H1 (cell line): ENCODE results near the gene GATAD2B. TPM values are rescaled to one million over a fixed set of nuclear protein-coding genes. Genes with fewer than 3 reads are reported as not detected.

Experiments used
- CTCF ChIA-PET: fragments of 300-600 bp; sonication (Branson Sonifier 250); formaldehyde crosslinking; loops from one replicate; lab custom pipeline; 2021; ENCODE audit not compliant: partially characterized antibody; lab: Charles Lee
- POLR2A ChIA-PET: fragments of 300-600 bp; sonication (Branson Sonifier 250); formaldehyde crosslinking; loops from one replicate; lab custom pipeline; 2021; ENCODE audit warnings: inconsistent platforms; ENCODE audit not compliant: partially characterized antibody; lab: Charles Lee
- DNase-seq, 2 experiments: peaks; one replicate each; pipeline versions ENCODE4 v3.0.0 to v3.0.0-alpha.2; 2010 to 2022; ENCODE audit warnings: low spot score in 2 of 2, low read depth in 1 of 2, mixed read lengths in 1 of 2
- FAIRE-seq: peaks from 2 replicates; lab custom pipeline; 2011; peaks lifted over from hg19 to GRCh38; lab: Jason Lieb, UNC
- H2AFZ ChIP-seq: 2 replicates; pipeline ENCODE4 v1.8.1; 2012; ENCODE audit warnings: low read length, inconsistent platforms
- H2AK5ac ChIP-seq: 2 replicates; pipeline ENCODE4 v1.6.1; 2013; ENCODE audit warnings: low read depth, low read length
- H2BK120ac ChIP-seq: replicated peaks from 2 replicates; pipeline ENCODE3; 2013; ENCODE audit warnings: low read depth, low read length, inconsistent platforms
- H2BK12ac ChIP-seq: 2 replicates; pipeline ENCODE4 v1.6.1; 2013; ENCODE audit warnings: low read depth, low read length
- H2BK15ac ChIP-seq: 2 replicates; pipeline ENCODE4 v1.6.1; 2013; ENCODE audit warnings: low read length
- H2BK20ac ChIP-seq: 2 replicates; pipeline ENCODE4 v1.6.1; 2013; ENCODE audit warnings: low read length
- H2BK5ac ChIP-seq: 2 replicates; pipeline ENCODE4 v1.6.1; 2013; ENCODE audit warnings: low read depth, low read length
- H3K14ac ChIP-seq: 2 replicates; pipeline ENCODE4 v1.6.1; 2013; ENCODE audit warnings: inconsistent platforms; ENCODE audit not compliant: insufficient read length
- H3K18ac ChIP-seq: 2 replicates; pipeline ENCODE4 v1.6.1; 2013; ENCODE audit warnings: low read length; ENCODE audit errors: extremely low read depth
- H3K23ac ChIP-seq: 2 replicates; pipeline ENCODE4 v1.6.1; 2013; ENCODE audit warnings: inconsistent platforms; ENCODE audit not compliant: insufficient read length
- H3K23me2 ChIP-seq: 2 replicates; pipeline ENCODE4 v1.6.1; 2013; ENCODE audit warnings: low read depth, low read length
- H3K27ac ChIP-seq: 2 replicates; pipeline ENCODE4 v1.6.1; 2011; ENCODE audit warnings: low read depth, low read length, inconsistent platforms
- H3K27me3 ChIP-seq, 4 experiments: replicated peaks in 1 of 4; 1 replicate in 1 of 4; 2 replicates in 3 of 4; pipeline versions ENCODE4 v1.6.1 to v1.8.1; 2011 to 2013; ENCODE audit warnings: low read length in 3 of 4, mild to moderate bottlenecking in 3 of 4, inconsistent platforms in 2 of 4, mixed read lengths in 2 of 4, moderate library complexity in 1 of 4; ENCODE audit not compliant: control insufficient read depth in 3 of 4, insufficient read depth in 3 of 4; ENCODE audit errors: extremely low read depth in 1 of 4
- H3K36me3 ChIP-seq, 4 experiments: 2 replicates each; pipeline versions ENCODE4 v1.6.1 to v1.8.1; 2011 to 2013; ENCODE audit warnings: mild to moderate bottlenecking in 4 of 4, low read length in 3 of 4, moderate library complexity in 2 of 4, control low read depth in 1 of 4, inconsistent platforms in 1 of 4; ENCODE audit not compliant: insufficient read depth in 4 of 4, control insufficient read depth in 2 of 4
- H3K4ac ChIP-seq: replicated peaks from 2 replicates; pipeline ENCODE3; 2013; ENCODE audit warnings: low read length, low read depth, mixed read lengths, inconsistent platforms; ENCODE audit not compliant: insufficient read length
- H3K4me1 ChIP-seq, 4 experiments: replicated peaks in 1 of 4; 1 replicate in 1 of 4; 2 replicates in 3 of 4; pipeline versions ENCODE4 v1.6.1 to v1.8.1; 2011 to 2013; ENCODE audit warnings: low read length in 3 of 4, inconsistent platforms in 2 of 4, mixed read lengths in 1 of 4; ENCODE audit not compliant: insufficient read depth in 4 of 4, control insufficient read depth in 3 of 4
- H3K4me2 ChIP-seq, 2 experiments: 2 replicates each; pipeline versions ENCODE4 v1.6.1 to v1.8.1; 2011 to 2013; ENCODE audit warnings: low read depth in 2 of 2, low read length in 2 of 2, control low read depth in 1 of 2, inconsistent platforms in 1 of 2, mild to moderate bottlenecking in 1 of 2; ENCODE audit not compliant: insufficient read depth in 1 of 2
- H3K4me3 ChIP-seq, 4 experiments: fragments of 200-600, 300-600 bp in 1 of 4; sonication (generic), shearing (Covaris generic), sonication (Bioruptor Twin) in 1 of 4; 2 replicates each; pipeline versions ENCODE4 v1.5.1 to v1.8.1; 2011 to 2016; ENCODE audit warnings: low read length in 4 of 4, low read depth in 3 of 4, control low read depth in 2 of 4, inconsistent platforms in 2 of 4, mild to moderate bottlenecking in 2 of 4, mixed read lengths in 1 of 4, moderate library complexity in 1 of 4; ENCODE audit not compliant: insufficient read depth in 2 of 4; ENCODE audit errors: extremely low read depth in 1 of 4
- H3K56ac ChIP-seq: replicated peaks from 2 replicates; pipeline ENCODE3; 2013; ENCODE audit warnings: low read depth, mild to moderate bottlenecking, mixed read lengths, low read length, inconsistent platforms; ENCODE audit not compliant: insufficient read length
- H3K79me1 ChIP-seq: 2 replicates; pipeline ENCODE4 v1.6.1; 2013; ENCODE audit warnings: low read depth, low read length, control low read depth
- H3K79me2 ChIP-seq, 2 experiments: 2 replicates each; pipeline versions ENCODE4 v1.6.1 to v1.8.1; 2012 to 2013; ENCODE audit warnings: low read length in 2 of 2, mild to moderate bottlenecking in 2 of 2, inconsistent platforms in 1 of 2; ENCODE audit not compliant: insufficient read depth in 2 of 2, control insufficient read depth in 1 of 2
- H3K9ac ChIP-seq, 4 experiments: replicated peaks in 1 of 4; 1 replicate in 1 of 4; 2 replicates in 3 of 4; pipeline versions ENCODE4 v1.6.1 to v1.8.1; 2011 to 2013; ENCODE audit warnings: low read depth in 3 of 4, low read length in 3 of 4, control low read depth in 2 of 4, mild to moderate bottlenecking in 2 of 4, moderate library complexity in 2 of 4, inconsistent platforms in 1 of 4; ENCODE audit errors: extremely low read depth in 1 of 4
- H3K9me3 ChIP-seq, 2 experiments: 2 replicates each; pipeline versions ENCODE4 v1.6.1 to v1.8.1; 2012 to 2013; ENCODE audit warnings: mild to moderate bottlenecking in 2 of 2, moderate library complexity in 2 of 2, control low read depth in 1 of 2, inconsistent platforms in 1 of 2, low read depth in 1 of 2, low read length in 1 of 2, mixed read lengths in 1 of 2; ENCODE audit not compliant: insufficient read depth in 2 of 2
- H4K20me1 ChIP-seq, 2 experiments: replicated peaks in 1 of 2; 2 replicates each; pipeline versions ENCODE3 to v1.8.1; 2011 to 2013; ENCODE audit warnings: inconsistent platforms in 2 of 2, low read length in 2 of 2, mild to moderate bottlenecking in 1 of 2; ENCODE audit not compliant: insufficient read depth in 2 of 2, control insufficient read depth in 1 of 2
- H4K5ac ChIP-seq: 2 replicates; pipeline ENCODE4 v1.6.1; 2013; ENCODE audit warnings: low read length, low read depth, mixed read lengths, inconsistent platforms; ENCODE audit not compliant: insufficient read length
- H4K8ac ChIP-seq: 2 replicates; pipeline ENCODE4 v1.8.0; 2013; ENCODE audit warnings: mild to moderate bottlenecking, moderate library complexity, low read length, inconsistent platforms; ENCODE audit not compliant: insufficient read depth; ENCODE audit errors: extremely low read depth
- H4K91ac ChIP-seq: replicated peaks from 2 replicates; pipeline ENCODE3; 2013; ENCODE audit warnings: low read length, mixed read lengths, inconsistent platforms; ENCODE audit not compliant: insufficient read length
- BACH1 ChIP-seq: IDR thresholded peaks from 2 replicates; pipeline ENCODE4 v1.6.1; 2012; ENCODE audit warnings: low read length, improper control_type of control experiment
- KDM4A ChIP-seq: IDR thresholded peaks from one replicate; pipeline ENCODE4 v1.7.1; 2012; ENCODE audit warnings: low read depth, mild to moderate bottlenecking, moderate library complexity, low read length, inconsistent platforms; ENCODE audit not compliant: severe bottlenecking
- POU5F1 ChIP-seq: IDR thresholded peaks from 2 replicates; pipeline ENCODE4 v1.6.1; 2011; ENCODE audit warnings: low read depth, mild to moderate bottlenecking, low read length, moderate library complexity
- WGBS, 2 experiments: shearing (Covaris generic) in 1 of 2; methylation state at CpG; one replicate each; pipeline versions ENCODE4 v1.1.6 to v1.1.7; 2013 to 2015; ENCODE audit warnings: low lambda C conversion rate in 2 of 2, mixed read lengths in 2 of 2, inconsistent platforms in 1 of 2, low coverage in 1 of 2, missing lambda C conversion rate in 1 of 2; ENCODE audit not compliant: insufficient replicate concordance in 2 of 2, insufficient coverage in 1 of 2, insufficient read length in 1 of 2; ENCODE audit errors: extremely low coverage in 1 of 2, missing lambda C conversion rate in 1 of 2; 5-methylcytosine and 5-hydroxymethylcytosine counted together
- polyA plus RNA-seq, 7 experiments: library from polyadenylated mRNA; depleted of rRNA in 3 of 7; stranded (reverse) in 5 of 7; unstranded in 2 of 7; fragments of >200 nt in 5 of 7; fragments of 200-250 nt in 2 of 7; gene quantifications; 1 replicate in 5 of 7; 2 replicates in 1 of 7; 4 replicates in 1 of 7; pipeline versions ENCODE4 v1.2.1 to v1.2.3, GENCODE V29; 2011 to 2013; ENCODE audit warnings: missing spikeins in 2 of 7, mixed read lengths in 2 of 7
- total RNA-seq: library from RNA; stranded (reverse); fragmentation: NEBNext Ultra II Directional; extraction: Animal tissue kit (Norgen Biotek cat#: 25700); gene quantifications from 2 replicates; pipeline ENCODE4 v1.2.1, GENCODE V29; 2021

Gene GATAD2B
- total and polyA plus RNA-seq, 2 of the 8 experiments (the other 6 are each of a cell fraction or from before 2014, with no cell fraction given) = 8.4 to 39.1 TPM

DNA sequence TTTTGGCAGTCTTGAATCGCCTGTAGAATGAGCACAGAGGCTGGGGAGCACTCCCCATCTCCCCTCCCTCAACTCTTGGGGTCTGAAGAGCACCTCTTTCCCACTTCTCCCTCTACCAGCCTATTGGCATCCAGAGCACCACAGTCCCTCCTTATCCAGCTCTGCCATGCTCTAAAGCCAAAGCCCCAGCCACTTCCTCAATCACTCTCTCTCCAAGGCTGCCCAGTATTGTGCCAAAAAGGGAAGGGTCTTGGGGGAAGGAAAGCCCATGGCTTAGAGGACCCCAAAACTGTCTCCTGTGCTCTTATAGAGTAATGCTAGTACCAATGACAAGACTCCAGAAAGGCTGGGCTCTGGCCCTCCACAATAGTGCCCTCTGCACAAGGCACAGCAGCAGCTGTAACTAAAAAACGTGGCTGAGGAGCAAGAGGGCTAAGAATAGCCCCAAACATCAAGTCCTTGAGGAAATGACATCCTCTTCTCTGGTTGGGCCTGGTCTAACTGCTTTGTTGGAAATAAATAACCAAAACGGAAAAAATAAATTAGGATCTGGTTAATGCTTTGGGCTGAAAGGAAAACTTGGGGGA, 119.2 kb downstream of the GATAD2B start:
- no peak overlapping the region for H2BK12ac ChIP-seq
- no peak overlapping the region for H3K14ac ChIP-seq
- 84% methylated on average over 3 of the region's 3 CpGs; no CpG with 5 or more reads in 1 of the 2 experiments for WGBS, 2 experiments
- no peak overlapping the region for H3K4me3 ChIP-seq
- H4K8ac ChIP-seq = no peak overlapping the region
- no peak overlapping the region for H2AK5ac ChIP-seq
- CTCF ChIA-PET = interaction anchor here (0.6 to 1.6 kb wide), 6 partner anchors 10 to 184 kb away, joined by 3 to 6 read pairs (median 3); partner anchors contain the start of gene RAB13
- H3K18ac ChIP-seq = no peak overlapping the region
- DNase-seq = no peak
- no peaks in the 10 kb centered on the region for H3K9me3 ChIP-seq
- TF ChIP-seq POU5F1 = no peak
- TF ChIP-seq BACH1 = no peak
- no peak for TF ChIP-seq KDM4A
- TF ChIP-seq, all 59 proteins: peak for 0
- H3K79me2 ChIP-seq = no peaks in the 10 kb centered on the region
- FAIRE-seq = no peak
- no peak overlapping the region for H2BK15ac ChIP-seq
- no peak overlapping the region for H3K27ac ChIP-seq
- no peak overlapping the region for H3K23ac ChIP-seq
- no peak overlapping the region for H4K5ac ChIP-seq
- H3K79me1 ChIP-seq = 0 out of 2 replicates have a peak, but pooled peaks cover 2% of the 10 kb centered on the region
- no peak overlapping the region for H3K4me2 ChIP-seq
- H2BK20ac ChIP-seq = no peak overlapping the region
- no peak overlapping the region for H3K9ac ChIP-seq
- no peak overlapping the region for H3K4ac ChIP-seq
- H3K23me2 ChIP-seq = no peaks in the 10 kb centered on the region
- H4K91ac ChIP-seq = no peak overlapping the region
- H3K4me1 ChIP-seq = no peaks in the 10 kb centered on the region
- H2BK5ac ChIP-seq = no peak overlapping the region
- H4K20me1 ChIP-seq = peaks cover 0 to 3% of the 10 kb centered on the region in 2 experiments
- H2AFZ ChIP-seq = no peak overlapping the region
- peaks cover 0 to 9% (median 7%) of the 10 kb centered on the region in 4 experiments; a peak in 3 of 8 replicates for H3K36me3 ChIP-seq
- no peak overlapping the region for H2BK120ac ChIP-seq
- H3K27me3 ChIP-seq = no peaks in the 10 kb centered on the region
- no peak overlapping the region for H3K56ac ChIP-seq
- POLR2A ChIA-PET = interaction anchor here (1.5 to 15.1 kb wide), 6 partner anchors 11 to 189 kb away, joined by 3 to 153 read pairs (median 5); partner anchors contain the start of genes GATAD2B and RPS27
